ENCODE data around the gene SLX4IP. TPM values are rescaled to one million over a fixed set of nuclear protein-coding genes. Genes with fewer than 3 reads are reported as not detected.
A peak's percentile ranks its signal among the peaks of the same experiment; 100 is the strongest.

Gene SLX4IP
- total and polyA plus RNA-seq, 2 donors (not counting 1 experiment from before 2014, with no cell fraction given) = 1.9 to 8.1 TPM

- Histone ChIP-seq H3K27ac (ENCODE audit: insufficient read depth, low read length) (peak overlapping the region; percentile 11), H3K27me3 (ENCODE audit: control insufficient read depth, insufficient read depth, low read length) (no peaks in the 10 kb centered on the region), H3K9me3 (ENCODE audit: control insufficient read depth, insufficient read depth, low read depth, low read length) (no peaks in the 10 kb centered on the region), H3K36me3 (ENCODE audit: control insufficient read depth, insufficient read depth, low read length) (no peaks in the 10 kb centered on the region), H4K20me1 (ENCODE audit: control insufficient read depth, extremely low read depth, insufficient read depth, low read length) (no peaks in the 10 kb centered on the region), H3K4me1 (ENCODE audit: control insufficient read depth, extremely low read depth, insufficient read depth, low read length) (no peaks in the 10 kb centered on the region), H3K79me2 (ENCODE audit: control insufficient read depth, insufficient read depth, low read length) (no peaks in the 10 kb centered on the region), H3K9ac (ENCODE audit: insufficient read depth, low read length) (no peak overlapping the region), H2AFZ (ENCODE audit: low read length) (no peak overlapping the region), H3K4me2 (ENCODE audit: extremely low read depth, insufficient read depth, low read length) (no peak overlapping the region), H3K4me3 (replicated peaks in 1 of 4; ENCODE audit: control extremely low read depth in 1 of 4, insufficient read depth in 1 of 4, low read depth in 3 of 4, low read length in 4 of 4) (no peak overlapping the region)
- peak; percentile 77 to 92 for DNase-seq (ENCODE audit: low read depth in 2 of 2)
- TF ChIP-seq EZH2 (IDR thresholded peaks at IDR 0.05; ENCODE audit: low read length, missing control alignments) = no peak
- TF ChIP-seq, protein P1, sequence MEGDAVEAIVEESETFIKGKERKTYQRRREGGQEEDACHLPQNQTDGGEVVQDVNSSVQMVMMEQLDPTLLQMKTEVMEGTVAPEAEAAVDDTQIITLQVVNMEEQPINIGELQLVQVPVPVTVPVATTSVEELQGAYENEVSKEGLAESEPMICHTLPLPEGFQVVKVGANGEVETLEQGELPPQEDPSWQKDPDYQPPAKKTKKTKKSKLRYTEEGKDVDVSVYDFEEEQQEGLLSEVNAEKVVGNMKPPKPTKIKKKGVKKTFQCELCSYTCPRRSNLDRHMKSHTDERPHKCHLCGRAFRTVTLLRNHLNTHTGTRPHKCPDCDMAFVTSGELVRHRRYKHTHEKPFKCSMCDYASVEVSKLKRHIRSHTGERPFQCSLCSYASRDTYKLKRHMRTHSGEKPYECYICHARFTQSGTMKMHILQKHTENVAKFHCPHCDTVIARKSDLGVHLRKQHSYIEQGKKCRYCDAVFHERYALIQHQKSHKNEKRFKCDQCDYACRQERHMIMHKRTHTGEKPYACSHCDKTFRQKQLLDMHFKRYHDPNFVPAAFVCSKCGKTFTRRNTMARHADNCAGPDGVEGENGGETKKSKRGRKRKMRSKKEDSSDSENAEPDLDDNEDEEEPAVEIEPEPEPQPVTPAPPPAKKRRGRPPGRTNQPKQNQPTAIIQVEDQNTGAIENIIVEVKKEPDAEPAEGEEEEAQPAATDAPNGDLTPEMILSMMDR (conservative IDR thresholded peaks at IDR 0.05 in 1 of 2, IDR thresholded peaks at IDR 0.05 in 1 of 2; ENCODE audit: low read depth in 1 of 2, low read length in 2 of 2) = peak; percentile 61 to 75
These were observed 34.5 kb downstream of the SLX4IP start for GRCh38 chr20:10469599-10469998.

- H3K36me3 ChIP-seq (ENCODE audit: control insufficient read depth, insufficient read depth, low read length) = no peaks in the 10 kb centered on the region
- no peak overlapping the region for H3K27ac ChIP-seq (ENCODE audit: insufficient read depth, low read length)
- no peaks in the 10 kb centered on the region for H3K27me3 ChIP-seq (ENCODE audit: control insufficient read depth, insufficient read depth, low read length)
- no peaks in the 10 kb centered on the region for H3K4me1 ChIP-seq (ENCODE audit: control insufficient read depth, extremely low read depth, insufficient read depth, low read length)
- TF ChIP-seq, protein P1 (conservative IDR thresholded peaks at IDR 0.05 in 1 of 2, IDR thresholded peaks at IDR 0.05 in 1 of 2; ENCODE audit: low read depth in 1 of 2, low read length in 2 of 2) = no peak
- TF ChIP-seq EZH2 (IDR thresholded peaks at IDR 0.05; ENCODE audit: low read length, missing control alignments) = no peak
- no peak overlapping the region for H3K9ac ChIP-seq (ENCODE audit: insufficient read depth, low read length)
- H3K79me2 ChIP-seq (ENCODE audit: control insufficient read depth, insufficient read depth, low read length) = no peaks in the 10 kb centered on the region
- no peak overlapping the region for H3K4me3 ChIP-seq (replicated peaks in 1 of 4; ENCODE audit: control extremely low read depth in 1 of 4, insufficient read depth in 1 of 4, low read depth in 3 of 4, low read length in 4 of 4)
- no peak for DNase-seq (ENCODE audit: low read depth in 2 of 2)
- no peaks in the 10 kb centered on the region for H4K20me1 ChIP-seq (ENCODE audit: control insufficient read depth, extremely low read depth, insufficient read depth, low read length)
- H3K9me3 ChIP-seq (ENCODE audit: control insufficient read depth, insufficient read depth, low read depth, low read length) = no peaks in the 10 kb centered on the region
- no peak overlapping the region for H3K4me2 ChIP-seq (ENCODE audit: extremely low read depth, insufficient read depth, low read length)
- no peak overlapping the region for H2AFZ ChIP-seq (ENCODE audit: low read length)
These were observed 35.2 kb downstream of the SLX4IP start for GRCh38 chr20:10470276-10470675.

- Histone ChIP-seq H3K4me3 (replicated peaks in 1 of 4; ENCODE audit: control extremely low read depth in 1 of 4, insufficient read depth in 1 of 4, low read depth in 3 of 4, low read length in 4 of 4) (no peak overlapping the region), H3K36me3 (ENCODE audit: control insufficient read depth, insufficient read depth, low read length) (no peaks in the 10 kb centered on the region), H4K20me1 (ENCODE audit: control insufficient read depth, extremely low read depth, insufficient read depth, low read length) (no peaks in the 10 kb centered on the region), H3K4me1 (ENCODE audit: control insufficient read depth, extremely low read depth, insufficient read depth, low read length) (no peaks in the 10 kb centered on the region), H3K27me3 (ENCODE audit: control insufficient read depth, insufficient read depth, low read length) (no peaks in the 10 kb centered on the region), H3K27ac (ENCODE audit: insufficient read depth, low read length) (no peak overlapping the region), H3K9ac (ENCODE audit: insufficient read depth, low read length) (no peak overlapping the region), H3K79me2 (ENCODE audit: control insufficient read depth, insufficient read depth, low read length) (no peaks in the 10 kb centered on the region), H3K4me2 (ENCODE audit: extremely low read depth, insufficient read depth, low read length) (no peak overlapping the region), H3K9me3 (ENCODE audit: control insufficient read depth, insufficient read depth, low read depth, low read length) (no peaks in the 10 kb centered on the region), H2AFZ (ENCODE audit: low read length) (no peak overlapping the region)
- DNase-seq (ENCODE audit: low read depth in 2 of 2) = no peak
- TF ChIP-seq, protein P1 (conservative IDR thresholded peaks at IDR 0.05 in 1 of 2, IDR thresholded peaks at IDR 0.05 in 1 of 2; ENCODE audit: low read depth in 1 of 2, low read length in 2 of 2) = no peak
- no peak for TF ChIP-seq EZH2 (IDR thresholded peaks at IDR 0.05; ENCODE audit: low read length, missing control alignments)
These were observed 37.8 kb downstream of the SLX4IP start for GRCh38 chr20:10472871-10473270.
